Cardiac fibroblast (primary cell): ENCODE data around the gene KBTBD13.
"Not testable (repeated sequence)": the region's sequence is repeated elsewhere in the genome, so short reads cannot be mapped to it uniquely, and the experiment has no call there.

Source experiments
- DNase-seq, 2 donors: peaks; one replicate each; pipeline versions ENCODE4 v3.0.0 to v3.0.0-alpha.2; 2010; ENCODE audit warnings: low read depth in 2 of 2
- H3K4me3 ChIP-seq, 2 donors: replicated peaks in 1 of 2; 1 replicate in 1 of 2; 2 replicates in 1 of 2; pipeline ENCODE4 v1.5.1; 2011; ENCODE audit warnings: low read depth in 2 of 2, low read length in 2 of 2, mild to moderate bottlenecking in 2 of 2, moderate library complexity in 1 of 2
- TF ChIP-seq, protein P1 (sequence below): IDR thresholded peaks from one replicate; pipeline ENCODE4 v1.5.1; 2011; ENCODE audit warnings: low read depth, mild to moderate bottlenecking, low read length, inconsistent platforms

Gene KBTBD13

DNA sequence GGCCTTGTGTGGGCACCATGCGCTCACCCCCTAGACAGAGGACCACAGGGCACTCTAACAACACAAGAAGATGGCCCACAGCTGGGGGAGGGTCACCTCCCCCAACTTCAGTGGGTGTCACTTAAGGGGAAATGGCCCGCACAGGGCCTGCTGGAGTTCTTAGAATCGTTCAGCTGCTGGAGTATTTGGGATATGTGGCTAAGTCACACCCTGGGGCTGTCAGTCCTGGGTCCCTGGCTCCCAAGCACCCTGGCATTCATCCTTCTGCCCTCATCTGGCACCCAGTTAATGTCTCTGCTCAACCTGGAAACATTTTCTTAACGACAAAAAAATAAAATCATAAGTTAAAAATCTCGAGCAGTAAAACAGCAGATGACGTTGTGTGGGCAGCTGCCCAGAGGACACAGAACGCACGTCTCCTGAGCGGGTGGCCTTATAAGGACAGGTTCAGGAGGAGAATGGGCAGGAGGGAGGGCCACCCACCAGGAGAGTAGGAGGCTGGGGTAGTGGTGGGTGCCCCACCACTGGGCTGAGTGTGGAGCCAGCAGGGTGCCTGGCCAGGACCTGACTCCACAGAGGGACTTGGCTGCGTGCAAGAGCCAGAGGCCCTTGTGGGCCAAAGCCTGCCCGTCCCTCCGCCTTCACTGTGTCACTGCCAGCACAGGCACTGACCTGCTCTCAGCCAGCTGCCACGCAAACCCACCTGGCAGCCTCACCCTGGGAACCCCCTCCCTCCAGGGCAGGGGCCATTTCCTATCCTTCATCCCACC lies 11.5 kb downstream of the KBTBD13 start:
- TF ChIP-seq, protein P1, sequence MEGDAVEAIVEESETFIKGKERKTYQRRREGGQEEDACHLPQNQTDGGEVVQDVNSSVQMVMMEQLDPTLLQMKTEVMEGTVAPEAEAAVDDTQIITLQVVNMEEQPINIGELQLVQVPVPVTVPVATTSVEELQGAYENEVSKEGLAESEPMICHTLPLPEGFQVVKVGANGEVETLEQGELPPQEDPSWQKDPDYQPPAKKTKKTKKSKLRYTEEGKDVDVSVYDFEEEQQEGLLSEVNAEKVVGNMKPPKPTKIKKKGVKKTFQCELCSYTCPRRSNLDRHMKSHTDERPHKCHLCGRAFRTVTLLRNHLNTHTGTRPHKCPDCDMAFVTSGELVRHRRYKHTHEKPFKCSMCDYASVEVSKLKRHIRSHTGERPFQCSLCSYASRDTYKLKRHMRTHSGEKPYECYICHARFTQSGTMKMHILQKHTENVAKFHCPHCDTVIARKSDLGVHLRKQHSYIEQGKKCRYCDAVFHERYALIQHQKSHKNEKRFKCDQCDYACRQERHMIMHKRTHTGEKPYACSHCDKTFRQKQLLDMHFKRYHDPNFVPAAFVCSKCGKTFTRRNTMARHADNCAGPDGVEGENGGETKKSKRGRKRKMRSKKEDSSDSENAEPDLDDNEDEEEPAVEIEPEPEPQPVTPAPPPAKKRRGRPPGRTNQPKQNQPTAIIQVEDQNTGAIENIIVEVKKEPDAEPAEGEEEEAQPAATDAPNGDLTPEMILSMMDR = no peak
- no peak for DNase-seq
- no peak overlapping the region for H3K4me3 ChIP-seq

DNA sequence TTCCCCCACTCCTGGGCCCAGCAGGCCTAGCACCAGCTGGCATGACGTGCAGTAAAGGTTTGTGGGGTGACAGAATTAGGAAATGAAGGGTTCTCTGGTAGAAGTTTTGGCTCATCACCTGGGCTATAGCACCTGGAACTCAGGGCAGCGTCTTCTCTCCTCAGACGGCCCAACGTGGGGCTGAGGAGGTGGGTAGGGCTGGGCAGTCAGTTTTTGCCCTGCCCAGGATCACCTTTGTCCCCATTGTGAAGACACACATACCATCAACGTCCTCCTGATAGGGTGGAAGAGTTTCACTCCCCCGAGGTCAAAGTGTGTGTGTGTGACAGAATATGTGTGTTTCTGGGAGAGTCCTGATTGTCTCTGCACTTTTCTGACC lies 12.1 kb downstream of the KBTBD13 start:
- H3K4me3 ChIP-seq = no peak overlapping the region
- DNase-seq = no peak
- TF ChIP-seq, protein P1 = no peak

DNA sequence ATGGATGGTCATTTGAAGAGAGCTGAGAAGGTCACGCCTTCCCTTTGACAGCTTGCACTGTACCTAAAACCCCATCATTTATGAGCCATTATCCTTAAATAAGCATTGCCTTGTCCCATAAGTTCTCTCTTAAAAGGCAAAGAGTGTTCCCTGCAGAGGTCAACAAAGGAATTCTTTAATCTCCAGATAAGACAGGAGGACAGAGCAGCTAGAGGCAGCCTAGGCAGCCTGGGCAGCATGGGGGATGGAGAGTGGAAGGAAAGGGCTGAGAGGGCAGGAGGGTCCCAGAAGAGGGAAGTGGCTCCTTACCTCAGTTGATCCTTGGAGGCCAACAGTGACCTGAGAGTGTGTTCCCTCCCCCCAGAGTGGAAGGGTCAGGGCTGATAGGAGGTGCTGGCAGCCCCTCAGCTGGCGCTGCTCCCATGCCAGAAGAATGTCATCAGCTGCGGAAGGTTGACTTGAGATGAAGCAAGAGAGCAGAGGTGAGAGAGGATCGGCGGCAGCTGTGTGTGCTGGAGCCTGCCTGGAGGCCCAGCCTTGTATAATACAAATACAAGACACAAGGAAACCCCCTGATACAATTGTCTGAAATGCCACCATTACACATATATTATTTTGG lies 12.8 kb downstream of the KBTBD13 start:
- H3K4me3 ChIP-seq = no peak overlapping the region
- TF ChIP-seq, protein P1 = no peak
- peak in 1 of 2 donors; percentile 76 for DNase-seq

DNA sequence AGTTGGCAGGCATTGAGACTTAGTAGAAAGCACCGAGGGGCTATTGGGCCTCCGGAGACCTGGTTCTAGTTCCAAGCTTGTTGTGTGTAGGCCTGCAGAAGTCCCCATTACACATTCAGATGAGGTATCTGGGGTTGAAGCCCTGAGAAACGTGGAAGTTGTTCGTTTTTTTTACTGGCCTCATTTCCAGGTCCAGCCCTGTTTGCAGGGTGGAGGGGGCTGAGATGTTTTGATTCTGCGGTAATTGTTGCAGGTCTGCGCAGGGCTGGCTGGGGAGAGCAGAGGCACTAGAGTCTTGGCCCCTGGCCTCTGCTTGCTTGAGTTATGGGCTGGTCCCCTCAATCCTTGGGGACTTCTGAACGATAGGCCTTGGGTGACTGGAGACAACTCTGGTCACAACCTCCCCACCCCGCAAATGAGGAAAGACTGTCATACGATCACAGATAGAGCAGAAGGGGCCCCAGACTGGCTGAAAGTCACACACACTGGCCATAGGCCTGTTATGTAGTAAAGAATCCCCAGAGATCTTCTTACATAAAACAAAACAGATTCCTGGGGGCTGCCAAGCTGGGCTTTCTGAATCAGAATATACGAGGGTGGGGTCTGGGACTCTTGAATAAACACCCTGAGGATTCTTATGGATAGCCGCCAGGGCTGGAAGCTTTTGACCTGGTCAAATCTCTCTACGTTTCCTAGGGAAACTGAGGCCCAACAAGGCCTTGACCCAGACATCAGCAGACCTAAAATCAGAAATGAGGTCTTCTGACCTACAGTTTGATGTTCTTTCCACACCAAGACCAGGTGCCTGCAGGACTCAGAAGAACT lies 15.6 kb downstream of the KBTBD13 start:
- TF ChIP-seq, protein P1 = no peak
- no peak overlapping the region for H3K4me3 ChIP-seq
- no peak for DNase-seq

DNA sequence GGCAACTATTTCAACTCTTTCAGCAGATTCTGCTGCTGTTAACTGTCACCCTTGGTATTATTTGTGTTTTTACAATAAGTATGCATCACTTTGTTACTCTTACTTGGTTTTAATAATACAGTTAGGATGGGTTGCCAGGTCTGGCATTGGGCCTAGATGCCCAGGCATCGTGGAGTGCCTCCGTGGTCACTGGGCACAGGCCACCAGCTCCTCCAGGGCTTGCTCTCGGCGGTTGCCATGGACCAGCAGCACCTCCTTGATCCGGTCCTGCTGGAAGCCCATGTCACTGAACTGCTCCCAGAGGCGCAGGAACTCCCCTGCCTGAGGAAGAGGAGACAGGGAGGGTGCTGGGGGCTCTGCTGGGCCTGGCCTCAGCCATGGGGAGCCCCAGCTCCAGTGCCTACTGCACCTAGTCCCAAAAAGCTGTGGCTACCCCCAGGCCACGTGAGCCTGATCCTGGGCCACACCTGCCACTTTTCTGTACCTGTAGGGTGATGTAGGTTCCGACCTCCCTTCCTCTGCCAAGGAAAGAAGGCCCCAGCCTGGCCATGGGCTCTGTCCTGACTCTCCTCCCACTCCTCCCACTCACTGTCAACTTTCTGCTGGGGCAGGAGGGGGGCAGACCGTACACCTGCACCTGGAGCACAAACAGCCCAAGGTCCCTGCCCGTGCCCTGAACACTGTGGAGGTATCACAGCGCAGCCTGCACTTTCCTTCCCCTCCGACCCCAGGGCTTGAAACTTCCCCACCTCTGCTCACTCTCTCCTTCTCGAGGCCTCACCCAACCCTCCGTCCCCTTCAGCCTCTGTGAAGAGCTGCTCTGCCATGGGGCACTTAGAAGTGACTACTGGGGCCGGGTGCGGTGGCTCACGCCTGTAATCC lies 16.6 kb downstream of the KBTBD13 start:
- H3K4me3 ChIP-seq = no peak overlapping the region
- TF ChIP-seq, protein P1 = no peak
- no peak for DNase-seq

DNA sequence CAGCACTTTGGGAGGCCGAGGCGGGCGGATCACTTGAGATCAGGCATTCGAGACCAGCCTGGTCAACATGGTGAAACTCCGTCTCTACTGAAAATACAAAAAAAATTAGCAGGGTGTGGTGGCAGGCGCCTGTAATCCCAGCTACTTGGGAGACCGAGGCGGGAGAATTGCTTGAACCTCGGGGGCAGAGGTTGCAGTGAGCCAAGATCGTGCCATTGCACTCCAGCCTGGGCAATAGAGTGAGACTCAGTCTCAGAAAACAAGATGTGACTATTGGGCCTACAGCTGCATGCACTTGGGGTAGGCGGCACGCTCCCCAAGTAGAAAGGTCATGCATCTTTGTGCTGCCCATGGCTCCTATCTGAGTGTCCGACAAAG lies 17.2 kb downstream of the KBTBD13 start:
- DNase-seq = not testable (repeated sequence)

More for the DNA sequence above, 17.2 kb downstream of the KBTBD13 start:
- not testable (repeated sequence) for H3K4me3 ChIP-seq
